Right atrium auricular region (tissue), 2 donors: Measurements from ENCODE around the gene CPLX3. TPM values are rescaled to one million over a fixed set of nuclear protein-coding genes. Genes with fewer than 3 reads are reported as not detected.

Experiments
- DNase-seq: peaks from one replicate; pipeline ENCODE4 v3.0.0-alpha.2; 2019; ENCODE audit warnings: low spot score
- H3K27ac ChIP-seq, 2 donors: fragments of 200-600 bp; sonication (generic); 1 replicate in 1 of 2; 2 replicates in 1 of 2; pipeline ENCODE4 v1.5.1; 2016 to 2019
- H3K27me3 ChIP-seq, 2 donors: fragments of 200-600 bp; sonication (generic); one replicate each; pipeline versions ENCODE4 v1.5.1 to v1.6.0; 2017 to 2019
- H3K36me3 ChIP-seq: fragments of 200-600 bp; sonication (generic); one replicate; pipeline ENCODE4 v1.5.1; 2016
- H3K4me1 ChIP-seq, 2 donors: fragments of 200-600 bp; sonication (generic); one replicate each; pipeline versions ENCODE4 v1.5.1 to v1.6.0; 2017 to 2019
- H3K4me3 ChIP-seq, 2 donors: fragments of 200-600 bp; sonication (generic); 1 replicate in 1 of 2; 2 replicates in 1 of 2; pipeline ENCODE4 v1.5.1; 2017 to 2019; ENCODE audit warnings: mild to moderate bottlenecking in 1 of 2, moderate library complexity in 1 of 2
- H3K9me3 ChIP-seq, 2 donors: fragments of 200-600 bp; sonication (generic); one replicate each; pipeline ENCODE4 v1.5.1; 2019
- total RNA-seq, 2 donors: library from RNA; depleted of rRNA; stranded (reverse); fragments of >200 nt; gene quantifications; one replicate each; pipeline ENCODE4 v1.1.0, GENCODE V29; 2016
- TF ChIP-seq, protein P1 (sequence below), 2 donors: fragments of 200-600 bp; sonication (generic); IDR thresholded peaks; one replicate each; pipeline ENCODE4 v1.5.1; 2019; ENCODE audit warnings: antibody characterized with exemption in 2 of 2

CPLX3 gene
- total RNA-seq, 2 donors from 2014 or later: 1.1 to 10.8 TPM

DNA sequence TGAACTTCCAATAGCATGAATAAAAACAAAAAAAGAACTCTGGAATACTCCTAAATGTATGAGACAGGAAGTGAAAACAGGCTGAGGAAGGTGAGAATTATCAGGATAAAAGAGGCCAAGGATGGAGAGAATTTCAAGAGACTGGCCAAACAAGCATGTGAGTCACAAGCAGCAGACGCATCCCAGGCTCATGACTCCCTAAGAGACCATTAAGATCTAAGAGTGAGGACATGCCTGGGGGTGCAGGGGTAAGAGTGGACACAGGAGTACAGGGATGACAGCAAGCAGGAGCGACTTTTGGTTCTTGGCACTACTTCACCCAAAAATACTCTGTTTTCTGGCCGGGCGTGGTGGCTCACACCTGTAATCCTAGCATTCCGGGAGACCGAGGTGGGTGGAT is 39.7 kb downstream of the CPLX3 start:
- no peaks in the 10 kb centered on the region for H3K36me3 ChIP-seq
- peak overlapping the region; percentile 76 to 93 for H3K27ac ChIP-seq
- DNase-seq: no peak
- peaks cover 0 to 78% of the 10 kb centered on the region in 2 donors for H3K4me1 ChIP-seq
- no peaks in the 10 kb centered on the region for H3K9me3 ChIP-seq
- no peaks in the 10 kb centered on the region for H3K27me3 ChIP-seq
- H3K4me3 ChIP-seq: no peak overlapping the region
- TF ChIP-seq, protein P1, sequence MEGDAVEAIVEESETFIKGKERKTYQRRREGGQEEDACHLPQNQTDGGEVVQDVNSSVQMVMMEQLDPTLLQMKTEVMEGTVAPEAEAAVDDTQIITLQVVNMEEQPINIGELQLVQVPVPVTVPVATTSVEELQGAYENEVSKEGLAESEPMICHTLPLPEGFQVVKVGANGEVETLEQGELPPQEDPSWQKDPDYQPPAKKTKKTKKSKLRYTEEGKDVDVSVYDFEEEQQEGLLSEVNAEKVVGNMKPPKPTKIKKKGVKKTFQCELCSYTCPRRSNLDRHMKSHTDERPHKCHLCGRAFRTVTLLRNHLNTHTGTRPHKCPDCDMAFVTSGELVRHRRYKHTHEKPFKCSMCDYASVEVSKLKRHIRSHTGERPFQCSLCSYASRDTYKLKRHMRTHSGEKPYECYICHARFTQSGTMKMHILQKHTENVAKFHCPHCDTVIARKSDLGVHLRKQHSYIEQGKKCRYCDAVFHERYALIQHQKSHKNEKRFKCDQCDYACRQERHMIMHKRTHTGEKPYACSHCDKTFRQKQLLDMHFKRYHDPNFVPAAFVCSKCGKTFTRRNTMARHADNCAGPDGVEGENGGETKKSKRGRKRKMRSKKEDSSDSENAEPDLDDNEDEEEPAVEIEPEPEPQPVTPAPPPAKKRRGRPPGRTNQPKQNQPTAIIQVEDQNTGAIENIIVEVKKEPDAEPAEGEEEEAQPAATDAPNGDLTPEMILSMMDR (IDR thresholded peaks at IDR 0.05): no peak

DNA sequence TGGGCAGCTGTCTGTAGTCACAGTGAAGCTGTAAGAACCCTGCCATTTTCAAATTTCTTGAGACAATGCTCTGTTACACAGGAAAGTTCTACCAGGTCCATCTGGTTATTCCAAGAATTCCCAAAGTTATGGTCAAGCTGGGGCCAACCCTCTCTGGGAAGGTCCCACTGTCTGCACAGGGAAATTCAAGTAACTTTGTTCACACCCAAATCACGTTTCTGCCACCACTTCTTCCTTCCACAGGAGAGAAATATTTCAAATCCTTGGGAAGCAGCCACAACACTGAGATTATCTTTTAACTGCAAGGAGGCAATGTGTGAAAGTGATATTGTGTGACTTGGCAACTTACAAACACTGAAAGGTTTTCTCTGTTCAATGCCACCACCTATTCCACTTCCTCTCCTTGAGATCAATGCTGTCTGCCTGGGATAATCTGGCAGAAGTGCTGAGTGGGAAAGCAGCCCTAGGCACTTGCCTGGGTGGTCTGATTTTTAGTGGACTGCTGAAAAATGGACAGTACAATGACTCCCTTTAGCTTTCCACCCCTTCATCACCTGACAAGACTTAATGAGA is 41.1 kb downstream of the CPLX3 start:
- H3K4me3 ChIP-seq: no peak overlapping the region
- TF ChIP-seq, protein P1 (IDR thresholded peaks at IDR 0.05): no peak
- H3K27ac ChIP-seq: peak overlapping the region; percentile 76 to 93
- peaks cover 0 to 93% of the 10 kb centered on the region in 2 donors for H3K4me1 ChIP-seq
- no peaks in the 10 kb centered on the region for H3K9me3 ChIP-seq
- no peaks in the 10 kb centered on the region for H3K27me3 ChIP-seq
- no peaks in the 10 kb centered on the region for H3K36me3 ChIP-seq
- no peak for DNase-seq

DNA sequence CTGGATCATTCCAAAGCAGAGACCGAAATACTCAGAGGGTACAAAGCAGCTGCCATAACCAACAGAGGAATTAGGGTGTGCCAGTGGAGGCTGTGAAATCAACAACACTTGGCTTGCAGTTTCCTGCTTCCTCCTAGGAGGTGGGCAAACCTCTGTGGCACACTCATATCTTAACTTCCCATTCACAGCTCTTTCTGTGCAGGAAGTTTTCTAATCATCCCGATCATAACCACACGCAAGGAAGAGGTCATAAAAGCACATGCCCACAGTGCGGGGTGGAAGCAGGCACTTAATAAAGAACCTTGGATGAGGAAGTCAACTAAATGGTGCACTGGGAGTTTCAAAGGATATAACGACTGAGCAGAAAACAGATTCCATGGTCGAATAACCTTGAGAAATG is 41.6 kb downstream of the CPLX3 start:
- Histone ChIP-seq H3K4me1 (peaks cover 0 to 91% of the 10 kb centered on the region in 2 donors), H3K9me3 (no peaks in the 10 kb centered on the region), H3K27me3 (no peaks in the 10 kb centered on the region), H3K27ac (peak overlapping the region; percentile 76 to 93), H3K36me3 (no peaks in the 10 kb centered on the region), H3K4me3 (no peak overlapping the region)
- peak; percentile 66 for DNase-seq
- TF ChIP-seq, protein P1 (IDR thresholded peaks at IDR 0.05): no peak

DNA sequence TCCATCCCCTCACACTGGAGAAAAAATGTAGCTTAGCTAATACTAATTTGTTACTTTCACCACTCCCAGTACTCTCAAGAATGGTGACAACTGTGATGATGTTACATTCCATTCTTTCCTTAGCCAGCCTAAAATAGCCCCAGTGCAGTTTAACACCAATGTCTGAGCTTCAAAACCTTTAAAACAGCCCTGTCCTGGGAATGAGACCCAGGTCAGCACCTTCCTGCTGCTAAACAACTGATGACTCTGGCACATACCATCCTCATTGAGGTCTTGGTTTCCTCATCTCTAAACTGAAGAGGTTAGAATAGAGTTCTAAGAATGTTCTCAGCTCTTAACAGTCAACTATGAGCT is 42.9 kb downstream of the CPLX3 start:
- H3K4me3 ChIP-seq: no peak overlapping the region
- H3K36me3 ChIP-seq: no peaks in the 10 kb centered on the region
- DNase-seq: no peak
- no peaks in the 10 kb centered on the region for H3K27me3 ChIP-seq
- H3K27ac ChIP-seq: peak overlapping the region; percentile 76 to 93
- TF ChIP-seq, protein P1 (IDR thresholded peaks at IDR 0.05): no peak
- H3K9me3 ChIP-seq: no peaks in the 10 kb centered on the region
- H3K4me1 ChIP-seq: peaks cover 0 to 85% of the 10 kb centered on the region in 2 donors

DNA sequence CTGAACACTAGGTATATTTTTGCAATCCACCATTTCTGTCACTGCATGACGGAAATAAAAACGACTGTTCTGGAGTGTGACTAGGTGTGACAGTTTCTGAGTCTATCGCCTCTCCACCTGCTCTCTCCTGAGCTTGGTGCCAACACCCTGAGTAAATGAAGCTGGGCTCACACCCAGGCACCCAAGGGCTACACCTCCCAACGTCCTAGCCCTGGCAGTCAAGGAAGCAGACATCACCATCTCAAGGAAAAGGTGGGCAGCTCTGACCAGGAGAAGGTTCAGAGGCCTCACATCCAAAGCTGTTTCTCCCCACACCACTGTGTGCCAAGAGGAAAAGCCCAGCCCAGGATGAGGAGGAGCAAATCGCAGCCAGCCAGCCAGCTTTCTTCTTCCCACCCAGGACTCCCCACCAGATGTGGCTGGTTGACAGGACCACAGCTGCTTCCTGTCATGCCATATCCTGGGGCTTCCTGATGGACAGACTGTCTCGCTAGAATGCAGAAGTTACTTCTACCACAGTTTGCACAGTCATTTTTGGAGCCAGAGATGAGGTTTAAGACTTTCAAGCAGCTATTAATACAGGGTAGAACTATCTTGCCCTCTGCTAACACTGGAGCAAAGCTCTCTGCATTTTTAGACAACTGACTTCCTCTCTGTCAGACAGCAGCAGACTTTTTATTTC is 43.4 kb downstream of the CPLX3 start:
- DNase-seq: peak; percentile 81
- Histone ChIP-seq H3K27me3 (no peaks in the 10 kb centered on the region), H3K36me3 (no peaks in the 10 kb centered on the region), H3K9me3 (no peaks in the 10 kb centered on the region), H3K4me3 (peak overlapping the region in 1 of 2 donors; percentile 1), H3K4me1 (peaks cover 0 to 80% of the 10 kb centered on the region in 2 donors), H3K27ac (peak overlapping the region; percentile 76 to 93)
- TF ChIP-seq, protein P1 (IDR thresholded peaks at IDR 0.05): no peak
